ENCODE measurements around the gene CNDP1. TPM values are rescaled to one million over a fixed set of nuclear protein-coding genes. Genes with fewer than 3 reads are reported as not detected.

CNDP1 gene
- polyA plus RNA-seq, 3 donors: not detected

- H2AFZ ChIP-seq (ENCODE audit: insufficient read depth, low read depth, low read length, poor library complexity, severe bottlenecking): no peak overlapping the region
- no peak overlapping the region for H3K9ac ChIP-seq (ENCODE audit: insufficient read depth, low read length, poor library complexity, severe bottlenecking)
- no peak overlapping the region for H3K4me3 ChIP-seq (replicated peaks in 1 of 3; ENCODE audit: low read depth in 2 of 3, low read length in 3 of 3)
- intact Hi-C loops (cut with micrococcal nuclease): no loop called here
- H3K27me3 ChIP-seq (ENCODE audit: control insufficient read depth in 2 of 2, insufficient read depth in 2 of 2, low read length in 2 of 2): no peaks in the 10 kb centered on the region
- Mint-ChIP-seq H3K4me3 (no peak overlapping the region), H3K9me3 (no peaks in the 10 kb centered on the region), H3K4me1 (no peaks in the 10 kb centered on the region), H3K27me3 (ENCODE audit: low read depth in 3 of 3) (peaks cover 0 to 1% (median 0%) of the 10 kb centered on the region in 3 donors), H3K36me3 (peaks cover 90 to 97% of the 10 kb centered on the region in 2 donors), H3K27ac (no peak overlapping the region)
- no peaks in the 10 kb centered on the region for H3K9me3 ChIP-seq (replicated peaks in 1 of 2; ENCODE audit: control insufficient read depth in 1 of 2, insufficient read depth in 1 of 2, low read length in 2 of 2)
- H3K27ac ChIP-seq (ENCODE audit: low read depth in 1 of 2, low read length in 2 of 2): no peak overlapping the region
- H3K36me3 ChIP-seq (replicated peaks in 1 of 2; ENCODE audit: control insufficient read depth in 1 of 2, insufficient read depth in 2 of 2, low read length in 2 of 2): peaks cover 97 to 100% of the 10 kb centered on the region in 2 donors
- H3K4me2 ChIP-seq (replicated peaks; ENCODE audit: extremely low read depth, low read length, poor library complexity, severe bottlenecking): no peak overlapping the region
- H3K79me2 ChIP-seq (ENCODE audit: insufficient read depth, low read length): peaks cover 4% of the 10 kb centered on the region
- no peak for DNase-seq
- no peaks in the 10 kb centered on the region for H3K4me1 ChIP-seq (ENCODE audit: control insufficient read depth in 1 of 2, insufficient read depth in 2 of 2, low read length in 2 of 2)
- 95% methylated on average over 24 of the region's 27 CpGs for WGBS (ENCODE audit: insufficient coverage)
- H4K20me1 ChIP-seq (ENCODE audit: insufficient read depth, low read length): peaks cover 54% of the 10 kb centered on the region
- TF ChIP-seq CTCF (IDR thresholded peaks at IDR 0.05): no peak
These were observed 21.0 kb upstream of the CNDP1 start for GRCh38 chr18:74513149-74513882.

DNA sequence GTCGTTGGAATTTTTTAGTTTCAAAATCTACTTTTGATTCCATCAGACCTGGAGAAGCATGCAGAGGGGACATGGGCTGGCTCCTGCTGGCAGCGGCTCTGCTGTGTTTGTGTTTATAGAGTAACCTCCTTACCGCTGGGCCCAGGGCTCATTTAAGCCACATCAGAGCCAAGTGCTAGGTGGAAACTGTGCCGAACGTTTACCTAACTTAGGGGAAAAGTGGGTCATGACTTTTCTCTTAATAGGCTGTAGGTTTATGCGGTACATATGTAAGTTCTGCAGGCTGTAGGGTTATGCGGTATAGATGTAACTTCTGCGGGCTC lies 20.5 kb upstream of the CNDP1 start:
- no peak overlapping the region for H3K9ac ChIP-seq (ENCODE audit: insufficient read depth, low read length, poor library complexity, severe bottlenecking)

More for the DNA sequence above, 20.5 kb upstream of the CNDP1 start:
- Histone ChIP-seq H3K27ac (ENCODE audit: low read depth in 1 of 2, low read length in 2 of 2) (no peak overlapping the region), H3K4me3 (replicated peaks in 1 of 3; ENCODE audit: low read depth in 2 of 3, low read length in 3 of 3) (no peak overlapping the region), H3K36me3 (replicated peaks in 1 of 2; ENCODE audit: control insufficient read depth in 1 of 2, insufficient read depth in 2 of 2, low read length in 2 of 2) (peaks cover 97 to 100% of the 10 kb centered on the region in 2 donors), H4K20me1 (ENCODE audit: insufficient read depth, low read length) (peaks cover 59% of the 10 kb centered on the region), H3K4me2 (replicated peaks; ENCODE audit: extremely low read depth, low read length, poor library complexity, severe bottlenecking) (no peak overlapping the region), H3K4me1 (ENCODE audit: control insufficient read depth in 1 of 2, insufficient read depth in 2 of 2, low read length in 2 of 2) (no peaks in the 10 kb centered on the region), H3K79me2 (ENCODE audit: insufficient read depth, low read length) (peaks cover 4% of the 10 kb centered on the region), H3K27me3 (ENCODE audit: control insufficient read depth in 2 of 2, insufficient read depth in 2 of 2, low read length in 2 of 2) (no peaks in the 10 kb centered on the region), H3K9me3 (replicated peaks in 1 of 2; ENCODE audit: control insufficient read depth in 1 of 2, insufficient read depth in 1 of 2, low read length in 2 of 2) (no peaks in the 10 kb centered on the region), H2AFZ (ENCODE audit: insufficient read depth, low read depth, low read length, poor library complexity, severe bottlenecking) (no peak overlapping the region)
- H3K27ac Mint-ChIP-seq: no peak overlapping the region
- no peak for DNase-seq
- H3K36me3 Mint-ChIP-seq: peaks cover 90 to 97% of the 10 kb centered on the region in 2 donors
- no peaks in the 10 kb centered on the region for H3K4me1 Mint-ChIP-seq
- intact Hi-C loops (cut with micrococcal nuclease): no loop called here
- no peaks in the 10 kb centered on the region for H3K9me3 Mint-ChIP-seq
- peaks cover 0 to 1% (median 0%) of the 10 kb centered on the region in 3 donors for H3K27me3 Mint-ChIP-seq (ENCODE audit: low read depth in 3 of 3)
- WGBS (ENCODE audit: insufficient coverage): 97% methylated on average over 5 of the region's 8 CpGs
- no peak for TF ChIP-seq CTCF (IDR thresholded peaks at IDR 0.05)
- no peak overlapping the region for H3K4me3 Mint-ChIP-seq
